BE2C (cell line): Measurements from ENCODE around the gene GOPC.

Source experiments
- DNase-seq: peaks from one replicate; pipeline ENCODE4 v3.0.0-alpha.2; 2020
- H3K27me3 ChIP-seq: fragments of 250-450 bp; sonication (Bioruptor Pico); 2 replicates; pipeline ENCODE4 v1.5.1; 2020; ENCODE audit warnings: mild to moderate bottlenecking
- H3K36me3 ChIP-seq: fragments of 250-450 bp; sonication (Bioruptor Pico); 2 replicates; pipeline ENCODE4 v1.5.1; 2020; ENCODE audit warnings: mild to moderate bottlenecking
- H3K4me1 ChIP-seq: fragments of 250-450 bp; sonication (Bioruptor Pico); 2 replicates; pipeline ENCODE4 v1.5.1; 2020
- H3K4me3 ChIP-seq: 2 replicates; pipeline ENCODE4 v1.5.1; 2011; ENCODE audit warnings: low read depth, low read length
- H3K9me3 ChIP-seq: fragments of 250-450 bp; sonication (Bioruptor Pico); 2 replicates; pipeline ENCODE4 v1.5.1; 2020
- TF ChIP-seq, protein P1 (sequence below): IDR thresholded peaks from 2 replicates; pipeline ENCODE4 v1.5.1; 2012; ENCODE audit warnings: mild to moderate bottlenecking, low read depth, low read length

GOPC gene

DNA sequence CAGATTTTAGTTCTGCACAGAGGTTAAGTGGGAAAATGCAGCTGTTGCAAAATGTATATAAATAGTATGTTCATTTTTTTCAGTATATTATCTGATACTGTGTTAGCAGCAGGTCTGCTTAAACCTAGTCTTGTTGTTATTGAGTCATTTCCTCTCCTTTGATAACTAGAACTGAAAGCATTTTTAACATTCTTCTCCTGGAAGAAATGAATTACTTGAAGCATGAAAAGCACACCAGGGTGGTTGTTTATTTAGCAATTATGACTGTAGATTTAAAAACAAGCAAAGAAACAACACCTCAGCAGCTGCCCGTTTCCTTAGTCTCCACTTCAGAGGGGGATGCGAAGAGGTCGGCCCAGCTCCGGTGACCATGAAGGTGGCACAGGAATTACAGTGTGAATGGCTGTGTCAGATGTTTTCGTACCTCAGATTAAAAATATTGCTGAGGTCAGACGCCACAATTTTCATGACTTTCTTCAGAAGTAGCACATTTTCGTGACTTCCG lies 53.5 kb downstream of the GOPC start:
- DNase-seq: no peak
- Histone ChIP-seq H3K4me3 (no peak overlapping the region), H3K4me1 (no peaks in the 10 kb centered on the region), H3K36me3 (no peaks in the 10 kb centered on the region), H3K9me3 (no peaks in the 10 kb centered on the region), H3K27me3 (no peaks in the 10 kb centered on the region)
- TF ChIP-seq, protein P1, sequence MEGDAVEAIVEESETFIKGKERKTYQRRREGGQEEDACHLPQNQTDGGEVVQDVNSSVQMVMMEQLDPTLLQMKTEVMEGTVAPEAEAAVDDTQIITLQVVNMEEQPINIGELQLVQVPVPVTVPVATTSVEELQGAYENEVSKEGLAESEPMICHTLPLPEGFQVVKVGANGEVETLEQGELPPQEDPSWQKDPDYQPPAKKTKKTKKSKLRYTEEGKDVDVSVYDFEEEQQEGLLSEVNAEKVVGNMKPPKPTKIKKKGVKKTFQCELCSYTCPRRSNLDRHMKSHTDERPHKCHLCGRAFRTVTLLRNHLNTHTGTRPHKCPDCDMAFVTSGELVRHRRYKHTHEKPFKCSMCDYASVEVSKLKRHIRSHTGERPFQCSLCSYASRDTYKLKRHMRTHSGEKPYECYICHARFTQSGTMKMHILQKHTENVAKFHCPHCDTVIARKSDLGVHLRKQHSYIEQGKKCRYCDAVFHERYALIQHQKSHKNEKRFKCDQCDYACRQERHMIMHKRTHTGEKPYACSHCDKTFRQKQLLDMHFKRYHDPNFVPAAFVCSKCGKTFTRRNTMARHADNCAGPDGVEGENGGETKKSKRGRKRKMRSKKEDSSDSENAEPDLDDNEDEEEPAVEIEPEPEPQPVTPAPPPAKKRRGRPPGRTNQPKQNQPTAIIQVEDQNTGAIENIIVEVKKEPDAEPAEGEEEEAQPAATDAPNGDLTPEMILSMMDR: no peak

DNA sequence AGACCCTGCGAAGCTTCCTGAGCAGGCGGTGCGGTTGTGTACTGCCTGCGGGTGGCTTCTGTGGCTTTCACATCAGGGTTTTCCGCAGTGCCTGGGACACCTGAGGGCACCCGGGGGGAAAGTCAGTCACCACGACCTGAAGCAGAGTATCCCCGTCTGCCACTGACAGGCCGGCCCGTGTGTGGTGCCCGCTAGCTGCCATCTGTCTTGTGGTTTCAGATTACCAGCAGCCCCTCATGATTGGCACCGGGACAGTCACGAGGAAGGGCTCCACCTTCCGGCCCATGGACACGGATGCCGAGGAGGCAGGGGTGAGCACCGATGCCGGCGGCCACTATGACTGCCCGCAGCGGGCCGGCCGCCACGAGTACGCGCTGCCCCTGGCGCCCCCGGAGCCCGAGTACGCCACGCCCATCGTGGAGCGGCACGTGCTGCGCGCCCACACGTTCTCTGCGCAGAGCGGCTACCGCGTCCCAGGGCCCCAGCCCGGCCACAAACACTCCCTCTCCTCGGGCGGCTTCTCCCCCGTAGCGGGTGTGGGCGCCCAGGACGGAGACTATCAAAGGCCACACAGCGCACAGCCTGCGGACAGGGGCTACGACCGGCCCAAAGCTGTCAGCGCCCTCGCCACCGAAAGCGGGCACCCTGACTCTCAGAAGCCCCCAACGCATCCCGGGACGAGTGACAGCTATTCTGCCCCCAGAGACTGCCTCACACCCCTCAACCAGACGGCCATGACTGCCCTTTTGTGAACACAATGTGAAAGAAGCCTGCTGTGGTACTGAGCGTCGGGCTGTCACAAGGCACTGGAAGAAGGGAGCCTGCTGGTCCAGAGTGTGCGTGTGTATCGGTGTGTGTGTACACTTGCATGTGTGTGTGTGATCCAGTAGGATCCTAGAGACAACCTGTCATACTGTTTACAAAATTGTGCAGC lies 54.4 kb downstream of the GOPC start:
- no peaks in the 10 kb centered on the region for H3K36me3 ChIP-seq
- H3K9me3 ChIP-seq: no peaks in the 10 kb centered on the region
- DNase-seq: no peak
- no peaks in the 10 kb centered on the region for H3K27me3 ChIP-seq
- H3K4me1 ChIP-seq: no peaks in the 10 kb centered on the region
- TF ChIP-seq, protein P1: no peak
- H3K4me3 ChIP-seq: no peak overlapping the region

DNA sequence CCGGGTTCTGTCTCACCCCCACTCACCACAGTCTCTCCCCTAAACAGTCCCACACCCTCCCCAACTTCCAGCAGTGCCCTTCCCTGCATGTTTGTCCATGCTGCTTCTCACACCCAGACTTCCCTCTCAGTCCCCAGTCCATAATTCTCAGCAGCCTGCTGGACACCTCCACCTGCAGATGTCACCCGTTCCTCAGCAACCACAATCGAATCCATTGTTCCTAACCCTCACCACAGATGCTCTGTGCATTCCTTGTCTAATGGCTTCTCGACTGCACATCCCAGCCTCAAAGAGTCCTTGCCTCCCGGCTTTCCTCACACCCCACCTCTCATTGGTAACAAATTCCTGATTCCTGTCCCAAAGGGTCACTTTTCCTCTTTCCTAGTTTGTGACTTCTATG lies 55.6 kb downstream of the GOPC start:
- no peaks in the 10 kb centered on the region for H3K36me3 ChIP-seq
- no peaks in the 10 kb centered on the region for H3K9me3 ChIP-seq
- no peaks in the 10 kb centered on the region for H3K27me3 ChIP-seq
- DNase-seq: no peak
- H3K4me3 ChIP-seq: no peak overlapping the region
- TF ChIP-seq, protein P1: no peak
- H3K4me1 ChIP-seq: no peaks in the 10 kb centered on the region

DNA sequence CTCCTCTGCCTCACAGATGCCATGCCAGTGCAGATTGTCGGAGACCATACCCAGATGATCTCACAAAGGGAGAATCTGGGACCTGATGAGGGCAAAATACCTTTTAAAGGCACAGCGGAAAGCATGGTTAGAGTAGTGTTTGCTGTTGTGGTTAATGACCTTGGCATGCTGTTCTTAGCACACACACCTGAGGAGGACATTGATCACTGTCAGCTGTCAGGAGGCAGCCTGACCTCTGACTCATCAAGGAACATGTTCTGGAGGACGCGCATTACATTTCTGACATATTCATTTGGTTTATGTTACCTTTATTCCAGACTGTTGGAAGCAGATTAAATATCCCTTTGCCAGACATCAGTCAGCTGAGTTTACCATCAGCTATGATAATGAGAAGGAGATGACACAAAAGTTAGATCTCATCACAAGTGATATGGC lies 57.1 kb downstream of the GOPC start:
- DNase-seq: no peak
- H3K27me3 ChIP-seq: no peaks in the 10 kb centered on the region
- no peaks in the 10 kb centered on the region for H3K4me1 ChIP-seq
- no peak overlapping the region for H3K4me3 ChIP-seq
- H3K36me3 ChIP-seq: no peaks in the 10 kb centered on the region
- H3K9me3 ChIP-seq: no peaks in the 10 kb centered on the region
- TF ChIP-seq, protein P1: no peak

DNA sequence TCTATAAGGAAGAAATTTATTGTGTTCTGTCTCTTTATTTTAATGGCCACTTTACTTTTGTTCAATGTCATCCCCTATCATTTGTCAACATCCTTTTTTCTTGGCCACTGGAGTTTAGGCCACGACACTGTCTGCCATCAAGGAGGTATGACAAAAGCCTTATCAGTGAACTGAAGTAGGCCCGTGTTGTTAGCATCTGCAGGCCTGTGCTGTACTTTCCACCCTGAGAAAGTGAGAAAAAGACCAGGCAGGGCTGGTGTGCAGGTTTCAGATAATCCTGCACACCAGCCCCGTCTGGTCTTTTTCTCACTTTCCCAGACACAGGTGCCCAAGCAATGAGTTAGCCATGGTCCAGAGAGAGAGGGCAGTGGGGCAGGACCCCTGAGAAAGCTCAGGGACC lies 57.6 kb downstream of the GOPC start:
- H3K9me3 ChIP-seq: no peaks in the 10 kb centered on the region
- H3K4me3 ChIP-seq: no peak overlapping the region
- TF ChIP-seq, protein P1: no peak
- H3K36me3 ChIP-seq: no peaks in the 10 kb centered on the region
- H3K27me3 ChIP-seq: no peaks in the 10 kb centered on the region
- no peaks in the 10 kb centered on the region for H3K4me1 ChIP-seq
- no peak for DNase-seq

DNA sequence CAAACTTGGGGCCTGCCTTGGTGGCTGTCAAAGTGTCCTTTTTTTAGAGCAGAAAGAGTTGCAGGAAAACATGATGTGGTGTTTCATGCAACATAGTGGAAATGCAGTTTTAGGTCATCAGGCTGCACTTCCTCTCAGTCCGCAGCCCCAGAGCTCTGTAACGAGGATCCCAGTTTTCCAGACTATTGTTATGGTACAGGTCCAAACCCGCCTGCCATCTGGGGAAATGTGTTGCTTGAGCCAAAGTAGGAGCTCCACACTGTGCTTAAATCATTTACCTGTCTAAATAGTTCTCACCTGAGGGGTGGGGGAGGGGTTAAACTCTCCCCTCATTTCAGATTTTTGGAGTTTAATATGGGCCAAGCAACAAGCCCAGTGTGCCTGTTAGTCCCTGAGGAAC lies 59.8 kb downstream of the GOPC start:
- no peaks in the 10 kb centered on the region for H3K4me1 ChIP-seq
- no peak for DNase-seq
- no peaks in the 10 kb centered on the region for H3K27me3 ChIP-seq
- no peaks in the 10 kb centered on the region for H3K9me3 ChIP-seq
- TF ChIP-seq, protein P1: no peak
- H3K36me3 ChIP-seq: no peaks in the 10 kb centered on the region
- H3K4me3 ChIP-seq: no peak overlapping the region
